Measurements from ENCODE around the gene TTC39A. TPM values are rescaled to one million over a fixed set of nuclear protein-coding genes. Genes with fewer than 3 reads are reported as not detected.

TTC39A gene
- total and polyA plus RNA-seq, 3 experiments from 2014 or later = 0.28 TPM; not detected in 2

DNA sequence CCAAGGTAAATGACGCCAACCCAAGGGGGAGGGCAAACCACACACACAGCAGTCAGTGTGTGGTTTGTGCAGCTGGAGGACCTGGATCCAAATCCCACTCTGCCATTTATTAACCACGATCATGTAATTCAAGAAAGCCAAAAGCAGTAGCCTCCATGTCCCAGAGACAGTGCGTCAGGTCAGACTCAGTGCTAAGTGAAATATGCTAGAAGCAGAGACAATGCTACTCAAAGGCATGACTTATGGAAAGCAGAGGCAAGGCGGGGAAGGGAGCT is 13.6 kb downstream of the TTC39A start:
- H3K4me3 ChIP-seq (ENCODE audit: low read length) = no peak overlapping the region
- CTCF ChIA-PET = no interaction called here
- no peaks in the 10 kb centered on the region for H3K36me3 ChIP-seq (ENCODE audit: insufficient read depth, low read length)
- H3K9me3 Mint-ChIP-seq = no peaks in the 10 kb centered on the region
- no peaks in the 10 kb centered on the region for H3K27me3 ChIP-seq (ENCODE audit: insufficient read depth, low read length, poor library complexity, severe bottlenecking)
- H3K27ac ChIP-seq (ENCODE audit: low read depth, low read length) = no peak overlapping the region
- peaks cover 0 to 7% (median 0%) of the 10 kb centered on the region in 3 donors for H3K4me1 Mint-ChIP-seq
- POLR2A ChIA-PET = no interaction called here
- H3K4me3 Mint-ChIP-seq = no peak overlapping the region
- H3K36me3 Mint-ChIP-seq = no peaks in the 10 kb centered on the region
- no peak overlapping the region for H3K27ac Mint-ChIP-seq
- no peaks in the 10 kb centered on the region for H3K9me3 ChIP-seq (ENCODE audit: low read length)
- no peak for DNase-seq
- H3K4me1 ChIP-seq (ENCODE audit: insufficient read depth, low read length) = no peaks in the 10 kb centered on the region
- peaks cover 0 to 4% of the 10 kb centered on the region in 2 donors for H3K27me3 Mint-ChIP-seq

DNA sequence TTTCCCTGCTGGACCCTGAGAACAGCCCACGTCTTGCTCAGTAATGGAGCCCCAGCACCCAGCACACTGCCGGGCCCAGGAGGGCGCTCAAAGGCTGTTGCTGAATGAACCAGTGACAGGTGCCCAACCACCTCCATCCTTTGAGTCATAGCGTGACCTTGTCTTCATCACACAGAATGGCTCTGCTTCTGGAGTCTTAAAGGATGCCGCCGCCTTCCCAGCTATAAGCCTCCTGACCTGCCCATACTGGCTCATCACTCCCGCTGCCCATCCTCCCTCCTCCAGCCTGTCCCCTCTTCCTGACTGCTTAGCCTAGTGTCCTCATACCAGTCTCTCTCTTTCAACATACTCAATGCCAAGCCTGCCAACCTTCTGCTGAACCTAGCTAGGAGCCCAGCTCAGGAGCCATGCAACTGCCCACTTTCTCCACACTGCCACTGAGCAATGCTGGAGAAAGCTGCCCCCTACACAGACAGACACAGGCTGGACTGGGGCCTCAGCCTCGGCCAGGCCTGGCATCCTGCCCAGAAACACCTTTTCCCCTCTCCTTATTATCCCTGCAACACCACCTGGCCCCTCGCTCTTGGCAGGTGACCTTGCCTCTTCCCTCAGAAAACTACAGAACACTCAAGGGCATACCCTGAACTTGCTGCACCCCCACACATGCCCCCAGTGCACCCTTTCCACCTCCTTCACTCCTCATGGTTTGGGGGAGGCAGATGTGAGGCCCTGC is 14.1 kb downstream of the TTC39A start:
- Histone ChIP-seq H3K4me3 (ENCODE audit: low read length) (no peak overlapping the region), H3K27me3 (ENCODE audit: insufficient read depth, low read length, poor library complexity, severe bottlenecking) (no peaks in the 10 kb centered on the region), H3K27ac (ENCODE audit: low read depth, low read length) (no peak overlapping the region), H3K4me1 (ENCODE audit: insufficient read depth, low read length) (no peaks in the 10 kb centered on the region), H3K9me3 (ENCODE audit: low read length) (no peaks in the 10 kb centered on the region), H3K36me3 (ENCODE audit: insufficient read depth, low read length) (no peaks in the 10 kb centered on the region)
- Mint-ChIP-seq H3K4me1 (peaks cover 0 to 7% (median 0%) of the 10 kb centered on the region in 3 donors), H3K27ac (no peak overlapping the region), H3K4me3 (no peak overlapping the region), H3K36me3 (no peaks in the 10 kb centered on the region), H3K27me3 (peaks cover 0 to 4% of the 10 kb centered on the region in 2 donors), H3K9me3 (no peaks in the 10 kb centered on the region)
- POLR2A ChIA-PET = no interaction called here
- CTCF ChIA-PET = no interaction called here
- no peak for DNase-seq

- no peak overlapping the region for H3K4me3 ChIP-seq (ENCODE audit: low read length)
- no peak for DNase-seq
- ChIA-PET CTCF (interaction anchor here (0.7 kb wide), 1 partner anchor 18 kb away, joined by 3 read pairs; no protein-coding TSS in a partner anchor), POLR2A (interaction anchor here (0.5 kb wide), 1 partner anchor 120 kb away, joined by 7 read pairs; no protein-coding TSS in a partner anchor)
- Mint-ChIP-seq H3K4me3 (no peak overlapping the region), H3K9me3 (no peaks in the 10 kb centered on the region), H3K27me3 (peaks cover 0 to 11% of the 10 kb centered on the region in 2 donors), H3K27ac (no peak overlapping the region), H3K36me3 (no peaks in the 10 kb centered on the region), H3K4me1 (peaks cover 0 to 7% (median 0%) of the 10 kb centered on the region in 3 donors)
- H3K27me3 ChIP-seq (ENCODE audit: insufficient read depth, low read length, poor library complexity, severe bottlenecking) = no peaks in the 10 kb centered on the region
- no peaks in the 10 kb centered on the region for H3K9me3 ChIP-seq (ENCODE audit: low read length)
- H3K4me1 ChIP-seq (ENCODE audit: insufficient read depth, low read length) = no peaks in the 10 kb centered on the region
- no peak overlapping the region for H3K27ac ChIP-seq (ENCODE audit: low read depth, low read length)
- no peaks in the 10 kb centered on the region for H3K36me3 ChIP-seq (ENCODE audit: insufficient read depth, low read length)
Observed at GRCh38 chr1:51314974-51315373, 15.4 kb downstream of the TTC39A start.

DNA sequence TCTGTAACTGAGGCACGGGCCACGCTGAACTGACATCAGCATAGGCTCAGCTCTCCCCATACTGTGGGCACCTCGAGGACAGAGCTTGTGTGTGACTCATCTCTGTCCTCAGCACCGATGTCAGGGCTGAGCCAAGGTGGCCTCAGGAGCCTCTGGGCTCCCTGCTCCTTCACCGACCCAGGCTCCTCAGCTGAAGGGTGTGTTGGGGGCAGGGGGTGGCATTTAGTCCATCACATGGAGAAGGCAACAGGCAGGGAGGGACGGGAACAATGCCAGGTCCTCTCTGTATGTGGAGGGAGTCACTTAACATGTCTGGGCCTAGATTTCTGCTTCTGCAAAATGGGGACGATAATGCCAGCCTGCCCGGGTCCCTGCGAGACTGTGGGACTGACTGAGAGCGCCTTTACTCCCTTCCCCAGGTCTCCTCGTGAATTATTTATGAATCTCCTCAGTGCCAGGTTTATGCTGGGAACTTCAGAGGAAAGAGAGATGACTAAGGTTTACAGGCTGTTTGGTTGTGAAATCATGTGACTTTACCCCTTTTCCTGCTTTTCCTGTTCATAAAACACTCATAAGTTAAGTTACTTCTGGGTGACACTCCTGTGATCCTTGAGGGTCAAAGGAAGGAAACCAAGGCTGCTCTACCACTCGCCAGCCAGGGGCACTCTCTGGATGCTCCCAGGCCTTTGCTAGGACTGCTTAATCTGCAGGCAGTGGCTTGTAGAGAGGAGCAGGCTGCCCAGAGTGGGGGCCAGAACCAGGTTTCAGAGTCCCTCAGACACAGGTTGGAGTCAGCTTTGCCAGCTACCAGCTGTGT is 16.2 kb downstream of the TTC39A start:
- H3K9me3 ChIP-seq (ENCODE audit: low read length) = no peaks in the 10 kb centered on the region
- H3K36me3 ChIP-seq (ENCODE audit: insufficient read depth, low read length) = no peaks in the 10 kb centered on the region
- ChIA-PET POLR2A (interaction anchor here (0.5 kb wide), 1 partner anchor 119 kb away, joined by 7 read pairs; no protein-coding TSS in a partner anchor), CTCF (no interaction called here)
- Mint-ChIP-seq H3K27ac (peak overlapping the region in 3 of 8 donors; percentile 12 to 56 (median 35)), H3K4me3 (no peak overlapping the region), H3K9me3 (no peaks in the 10 kb centered on the region), H3K27me3 (peaks cover 0 to 11% of the 10 kb centered on the region in 2 donors), H3K4me1 (peaks cover 0 to 7% (median 0%) of the 10 kb centered on the region in 3 donors), H3K36me3 (no peaks in the 10 kb centered on the region)
- DNase-seq = no peak
- no peaks in the 10 kb centered on the region for H3K4me1 ChIP-seq (ENCODE audit: insufficient read depth, low read length)
- no peak overlapping the region for H3K4me3 ChIP-seq (ENCODE audit: low read length)
- no peaks in the 10 kb centered on the region for H3K27me3 ChIP-seq (ENCODE audit: insufficient read depth, low read length, poor library complexity, severe bottlenecking)
- no peak overlapping the region for H3K27ac ChIP-seq (ENCODE audit: low read depth, low read length)

GRCh38 chr1:51313268-51313852 is 17.0 kb downstream of the TTC39A start:
- Histone ChIP-seq H3K27me3 (ENCODE audit: insufficient read depth, low read length, poor library complexity, severe bottlenecking) (no peaks in the 10 kb centered on the region), H3K36me3 (ENCODE audit: insufficient read depth, low read length) (no peaks in the 10 kb centered on the region), H3K4me1 (ENCODE audit: insufficient read depth, low read length) (no peaks in the 10 kb centered on the region), H3K9me3 (ENCODE audit: low read length) (no peaks in the 10 kb centered on the region), H3K4me3 (ENCODE audit: low read length) (no peak overlapping the region), H3K27ac (ENCODE audit: low read depth, low read length) (no peak overlapping the region)
- CTCF ChIA-PET = no interaction called here
- Mint-ChIP-seq H3K4me3 (no peak overlapping the region), H3K9me3 (no peaks in the 10 kb centered on the region), H3K27me3 (peaks cover 0 to 11% of the 10 kb centered on the region in 2 donors), H3K36me3 (no peaks in the 10 kb centered on the region), H3K4me1 (peaks cover 0 to 7% (median 0%) of the 10 kb centered on the region in 3 donors), H3K27ac (peak overlapping the region in 2 of 8 donors; percentile 38 to 48)
- POLR2A ChIA-PET = no interaction called here
- no peak for DNase-seq

DNA sequence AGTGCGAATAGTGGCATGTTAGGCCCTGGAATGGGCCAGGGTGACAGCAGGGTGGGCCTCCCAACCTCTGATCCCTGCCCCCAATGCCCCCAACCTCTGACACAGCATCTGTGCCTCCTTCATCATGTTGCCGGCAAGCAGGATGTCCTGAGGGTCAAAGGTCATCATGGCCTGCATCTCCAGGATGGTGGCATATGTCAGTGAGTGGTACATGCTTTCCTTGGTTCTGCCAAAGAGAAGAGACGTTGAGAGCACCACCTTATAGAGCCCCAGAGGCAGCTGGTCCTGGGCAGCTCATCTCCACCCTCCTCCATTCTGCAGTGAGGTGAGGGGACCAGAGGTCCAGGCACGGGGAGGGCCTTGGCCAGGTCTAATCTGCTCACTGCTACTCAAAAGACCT is 17.6 kb downstream of the TTC39A start:
- Mint-ChIP-seq H3K4me3 (no peak overlapping the region), H3K27ac (peak overlapping the region in 1 of 8 donors; percentile 59), H3K36me3 (no peaks in the 10 kb centered on the region), H3K4me1 (peaks cover 0 to 7% (median 0%) of the 10 kb centered on the region in 3 donors), H3K27me3 (peaks cover 0 to 7% of the 10 kb centered on the region in 2 donors), H3K9me3 (no peaks in the 10 kb centered on the region)
- Histone ChIP-seq H3K4me1 (ENCODE audit: insufficient read depth, low read length) (no peaks in the 10 kb centered on the region), H3K27me3 (ENCODE audit: insufficient read depth, low read length, poor library complexity, severe bottlenecking) (no peaks in the 10 kb centered on the region), H3K9me3 (ENCODE audit: low read length) (no peaks in the 10 kb centered on the region), H3K27ac (ENCODE audit: low read depth, low read length) (no peak overlapping the region), H3K36me3 (ENCODE audit: insufficient read depth, low read length) (no peaks in the 10 kb centered on the region), H3K4me3 (ENCODE audit: low read length) (no peak overlapping the region)
- no peak for DNase-seq
- POLR2A ChIA-PET = interaction anchor here (0.6 kb wide), 1 partner anchor 17 kb away, joined by 3 read pairs; no protein-coding TSS in a partner anchor
- CTCF ChIA-PET = no interaction called here

- Histone ChIP-seq H3K36me3 (ENCODE audit: insufficient read depth, low read length) (no peaks in the 10 kb centered on the region), H3K9me3 (ENCODE audit: low read length) (no peaks in the 10 kb centered on the region), H3K27me3 (ENCODE audit: insufficient read depth, low read length, poor library complexity, severe bottlenecking) (no peaks in the 10 kb centered on the region), H3K4me1 (ENCODE audit: insufficient read depth, low read length) (no peaks in the 10 kb centered on the region), H3K4me3 (ENCODE audit: low read length) (no peak overlapping the region), H3K27ac (ENCODE audit: low read depth, low read length) (no peak overlapping the region)
- Mint-ChIP-seq H3K36me3 (no peaks in the 10 kb centered on the region), H3K27ac (no peak overlapping the region), H3K4me1 (peaks cover 0 to 7% (median 0%) of the 10 kb centered on the region in 3 donors), H3K27me3 (peaks cover 0 to 7% of the 10 kb centered on the region in 2 donors), H3K4me3 (peak overlapping the region in 1 of 7 donors; percentile 61), H3K9me3 (no peaks in the 10 kb centered on the region)
- CTCF ChIA-PET = no interaction called here
- POLR2A ChIA-PET = no interaction called here
- no peak for DNase-seq
Observed at GRCh38 chr1:51311826-51312225, 18.5 kb downstream of the TTC39A start.

All from CD8-positive, alpha-beta memory T cell (primary cell).